ENCODE data around the gene ATP4B.

DNA sequence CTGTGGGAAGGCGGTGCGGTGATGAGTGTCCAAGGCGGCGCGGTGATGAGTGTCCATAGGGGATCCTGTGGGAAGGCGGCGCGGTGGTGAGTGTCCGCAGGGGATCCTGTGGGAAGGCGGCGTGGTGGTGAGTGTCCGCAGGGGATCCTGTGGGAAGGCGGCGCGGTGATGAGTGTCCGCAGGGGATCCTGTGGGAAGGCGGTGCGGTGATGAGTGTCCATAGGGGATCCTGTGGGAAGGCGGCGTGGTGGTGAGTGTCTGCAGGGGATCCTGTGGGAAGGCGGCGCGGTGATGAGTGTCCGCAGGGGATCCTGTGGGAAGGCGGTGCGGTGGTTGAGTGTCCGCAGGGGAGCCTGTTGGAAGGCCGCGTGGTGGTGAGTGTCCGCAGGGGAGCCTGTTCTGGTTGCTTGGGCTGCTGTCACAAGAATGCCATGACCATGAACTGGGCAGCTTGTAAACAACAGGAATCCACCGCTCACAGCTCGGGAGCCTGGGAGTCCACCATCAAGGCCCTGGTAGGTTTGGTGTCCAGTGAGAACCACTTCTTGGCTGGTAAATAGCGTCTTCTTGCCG, 52.0 kb downstream of the ATP4B start:
- no peak for TF ChIP-seq EZH2phosphoT487 (IDR thresholded peaks at IDR 0.05; ENCODE audit: borderline replicate concordance)
- TF ChIP-seq, protein P1, sequence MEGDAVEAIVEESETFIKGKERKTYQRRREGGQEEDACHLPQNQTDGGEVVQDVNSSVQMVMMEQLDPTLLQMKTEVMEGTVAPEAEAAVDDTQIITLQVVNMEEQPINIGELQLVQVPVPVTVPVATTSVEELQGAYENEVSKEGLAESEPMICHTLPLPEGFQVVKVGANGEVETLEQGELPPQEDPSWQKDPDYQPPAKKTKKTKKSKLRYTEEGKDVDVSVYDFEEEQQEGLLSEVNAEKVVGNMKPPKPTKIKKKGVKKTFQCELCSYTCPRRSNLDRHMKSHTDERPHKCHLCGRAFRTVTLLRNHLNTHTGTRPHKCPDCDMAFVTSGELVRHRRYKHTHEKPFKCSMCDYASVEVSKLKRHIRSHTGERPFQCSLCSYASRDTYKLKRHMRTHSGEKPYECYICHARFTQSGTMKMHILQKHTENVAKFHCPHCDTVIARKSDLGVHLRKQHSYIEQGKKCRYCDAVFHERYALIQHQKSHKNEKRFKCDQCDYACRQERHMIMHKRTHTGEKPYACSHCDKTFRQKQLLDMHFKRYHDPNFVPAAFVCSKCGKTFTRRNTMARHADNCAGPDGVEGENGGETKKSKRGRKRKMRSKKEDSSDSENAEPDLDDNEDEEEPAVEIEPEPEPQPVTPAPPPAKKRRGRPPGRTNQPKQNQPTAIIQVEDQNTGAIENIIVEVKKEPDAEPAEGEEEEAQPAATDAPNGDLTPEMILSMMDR (conservative IDR thresholded peaks at IDR 0.05; ENCODE audit: low read length): no peak
